DOHH2 (cell line): ENCODE data around the gene PRPF31.

Source experiments
- CTCF ChIP-seq: fragments of 200-600 bp; sonication (generic); IDR thresholded peaks from one replicate; pipeline ENCODE4 v1.5.1; 2014; ENCODE audit warnings: antibody characterized with exemption, mild to moderate bottlenecking, low read depth, low read length; ENCODE audit not compliant: poor library complexity, severe bottlenecking
- EZH2phosphoT487 ChIP-seq: fragments of 200-600 bp; sonication (generic); IDR thresholded peaks from 2 replicates; pipeline ENCODE4 v1.6.1; 2017; ENCODE audit warnings: borderline replicate concordance, mild to moderate bottlenecking, antibody characterized with exemption, low read length, moderate library complexity, mixed read lengths

GRCh38 chr19:54100561-54100960 is 15.0 kb upstream of the PRPF31 start, which contains the start of gene OSCAR:
- TF ChIP-seq CTCF (no peak), EZH2phosphoT487 (no peak)
